Measurements from ENCODE around the gene TMEM236.

DNA sequence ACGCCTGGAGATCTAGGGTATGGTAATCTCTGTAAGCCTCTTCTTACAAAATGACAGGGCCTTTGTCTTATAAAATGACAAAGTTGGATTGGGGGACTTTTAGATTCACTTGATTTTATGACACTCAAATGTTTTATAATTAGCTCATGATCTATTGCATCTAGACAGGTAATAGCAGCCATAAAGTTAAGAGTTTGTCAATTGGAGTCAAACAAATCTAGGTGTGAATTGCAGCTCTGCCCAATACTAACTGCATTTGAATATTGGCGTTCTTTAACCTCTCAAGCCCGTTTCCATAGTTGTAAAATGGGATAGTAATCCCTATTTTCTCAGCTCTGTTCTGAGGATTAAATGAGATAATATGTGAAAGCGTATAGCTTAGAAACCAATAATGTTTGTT lies 43.1 kb downstream of the TMEM236 start:
- TF ChIP-seq CTCF (IDR thresholded peaks at IDR 0.05; ENCODE audit: insufficient read depth, low read length, poor library complexity, severe bottlenecking) (no peak), EZH2phosphoT487 (conservative IDR thresholded peaks at IDR 0.05; ENCODE audit: low read length) (no peak)
